Stimulated activated naive CD8-positive, alpha-beta T cell treated with anti-CD3 and anti-CD28 coated beads, Interleukin-15, amount 100 ng/mL, for 72 hours (primary cell): Measurements from ENCODE around the gene SEL1L3.

Source experiments
- ATAC-seq: fragments of 150-1000 bp; cut with Tn5 transposase; 2 replicates; pipeline ENCODE4 v1.10.0; 2021; ENCODE audit warnings: mild to moderate bottlenecking, moderate library complexity
- DNase-seq, 2 donors: peaks; one replicate each; pipeline ENCODE4 v3.0.0; 2021 to 2022
- H3K27ac Mint-ChIP-seq, 2 donors: one replicate each; pipeline ENCODE4 v1.8.0; 2022; ENCODE audit warnings: mild to moderate bottlenecking in 2 of 2, mixed read lengths in 2 of 2, moderate library complexity in 2 of 2
- H3K27me3 Mint-ChIP-seq: one replicate; pipeline ENCODE4 v1.8.0; 2022; ENCODE audit warnings: mixed read lengths
- H3K4me1 Mint-ChIP-seq: one replicate; pipeline ENCODE4 v1.8.0; 2022; ENCODE audit warnings: mild to moderate bottlenecking, mixed read lengths
- H3K4me3 Mint-ChIP-seq, 2 donors: one replicate each; pipeline ENCODE4 v1.8.0; 2022; ENCODE audit warnings: mild to moderate bottlenecking in 2 of 2, mixed read lengths in 2 of 2, moderate library complexity in 1 of 2
- H3K9me3 Mint-ChIP-seq, 2 donors: one replicate each; pipeline ENCODE4 v1.8.0; 2022; ENCODE audit warnings: mixed read lengths in 2 of 2

The SEL1L3 gene

DNA sequence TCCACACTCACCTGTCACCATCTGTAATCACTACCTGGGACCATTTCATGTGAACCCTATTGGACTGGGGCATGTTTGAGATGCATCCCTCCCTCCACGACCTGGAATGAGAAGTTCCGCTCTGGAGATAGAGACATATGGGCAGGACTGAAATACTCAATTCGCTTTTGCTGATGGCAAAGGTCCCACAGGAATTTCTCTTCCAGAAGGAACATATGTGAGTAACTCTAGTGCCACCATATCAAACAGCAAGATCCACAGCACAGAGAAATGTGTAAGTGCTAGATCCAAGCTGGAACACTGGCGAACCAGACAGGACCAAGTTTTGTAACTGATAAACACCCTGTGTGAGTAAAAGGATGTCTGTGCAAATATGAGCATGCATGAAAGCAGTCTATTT, 43.9 kb downstream of the SEL1L3 start:
- Mint-ChIP-seq H3K4me1 (no peaks in the 10 kb centered on the region), H3K9me3 (no peaks in the 10 kb centered on the region), H3K27me3 (no peaks in the 10 kb centered on the region), H3K27ac (no peak overlapping the region), H3K4me3 (no peak overlapping the region)
- no peak for ATAC-seq
- no peak for DNase-seq

DNA sequence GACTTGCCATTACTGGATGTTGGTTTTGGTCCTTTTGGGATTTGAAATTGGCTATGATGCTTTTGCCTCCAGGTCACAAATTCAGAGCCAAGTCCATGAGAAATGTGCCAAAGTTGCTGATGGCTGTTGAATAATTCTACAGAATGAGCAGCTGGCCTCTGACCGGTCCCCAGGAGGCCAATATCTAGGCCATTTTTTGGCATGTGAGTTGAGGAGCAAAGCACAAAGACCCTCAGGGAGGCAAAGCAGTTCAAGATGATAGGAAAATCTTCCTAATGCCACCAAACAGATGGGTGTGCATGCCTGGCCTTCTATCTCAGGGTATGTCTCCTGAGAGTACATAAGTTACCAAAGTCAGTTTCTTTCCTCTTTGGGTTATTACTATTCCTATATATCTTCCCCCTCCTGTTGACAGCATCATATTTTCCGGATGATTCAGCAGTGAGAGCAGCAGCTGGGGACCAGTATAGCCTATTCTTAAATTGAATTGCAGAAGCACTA, 44.4 kb downstream of the SEL1L3 start:
- H3K4me1 Mint-ChIP-seq = no peaks in the 10 kb centered on the region
- DNase-seq = no peak
- no peaks in the 10 kb centered on the region for H3K9me3 Mint-ChIP-seq
- H3K27ac Mint-ChIP-seq = no peak overlapping the region
- H3K4me3 Mint-ChIP-seq = no peak overlapping the region
- H3K27me3 Mint-ChIP-seq = no peaks in the 10 kb centered on the region
- no peak for ATAC-seq

DNA sequence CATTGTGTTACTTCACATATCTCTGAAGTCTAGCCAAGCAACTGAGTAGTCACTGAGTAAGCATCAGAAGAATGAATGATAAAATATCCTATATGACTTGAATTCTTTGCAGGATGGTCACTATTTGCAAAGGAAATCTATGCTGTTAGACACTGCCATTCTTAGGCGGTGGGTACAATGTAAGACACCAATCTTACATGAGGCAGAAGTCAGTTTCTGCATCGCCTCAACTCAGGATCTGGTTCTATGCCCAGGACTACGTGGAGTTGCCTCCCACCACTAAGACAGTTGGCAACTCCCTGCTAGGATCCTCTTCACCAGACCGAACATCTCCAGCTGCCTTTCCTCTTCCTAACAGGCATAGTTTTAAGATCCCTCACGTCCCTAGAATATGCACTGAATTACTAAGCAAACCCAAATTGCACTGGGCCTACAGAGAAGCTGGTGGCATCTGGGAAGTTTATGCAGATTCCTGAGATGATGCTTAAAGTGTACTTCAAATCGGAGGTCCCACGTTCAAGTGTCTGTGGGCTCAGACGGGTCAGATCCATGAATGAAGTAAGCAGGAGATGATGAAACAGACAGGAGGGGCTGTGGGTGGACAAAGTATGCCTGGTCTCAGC, 45.6 kb downstream of the SEL1L3 start:
- no peaks in the 10 kb centered on the region for H3K9me3 Mint-ChIP-seq
- DNase-seq (no peak), ATAC-seq (no peak)
- H3K27ac Mint-ChIP-seq = no peak overlapping the region
- no peaks in the 10 kb centered on the region for H3K4me1 Mint-ChIP-seq
- H3K27me3 Mint-ChIP-seq = no peaks in the 10 kb centered on the region
- H3K4me3 Mint-ChIP-seq = no peak overlapping the region

DNA sequence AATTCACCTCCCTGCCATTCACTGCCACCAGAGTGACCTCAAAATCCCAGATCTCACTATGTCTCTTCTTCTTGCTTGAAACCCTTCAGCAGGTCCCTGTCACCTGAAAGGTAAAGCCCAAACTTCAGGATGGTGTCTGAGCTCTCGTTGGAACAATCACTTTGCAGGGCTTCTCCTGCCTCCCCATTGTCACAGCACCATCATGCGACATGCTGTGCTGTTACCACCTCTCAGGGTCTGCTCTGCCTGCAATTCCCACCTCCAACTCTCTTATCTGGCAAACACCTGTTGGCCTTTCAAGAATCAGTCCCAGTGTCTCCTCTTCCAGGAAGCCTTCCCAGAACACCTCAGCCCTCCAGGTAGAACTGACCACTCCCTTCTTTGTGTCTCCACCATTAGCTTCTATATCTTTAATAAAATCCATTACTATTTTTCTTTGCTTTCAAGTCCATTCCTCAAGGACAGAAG, 46.2 kb downstream of the SEL1L3 start:
- no peak for DNase-seq
- Mint-ChIP-seq H3K27me3 (no peaks in the 10 kb centered on the region), H3K27ac (no peak overlapping the region), H3K9me3 (no peaks in the 10 kb centered on the region), H3K4me3 (no peak overlapping the region), H3K4me1 (no peaks in the 10 kb centered on the region)
- ATAC-seq = no peak

DNA sequence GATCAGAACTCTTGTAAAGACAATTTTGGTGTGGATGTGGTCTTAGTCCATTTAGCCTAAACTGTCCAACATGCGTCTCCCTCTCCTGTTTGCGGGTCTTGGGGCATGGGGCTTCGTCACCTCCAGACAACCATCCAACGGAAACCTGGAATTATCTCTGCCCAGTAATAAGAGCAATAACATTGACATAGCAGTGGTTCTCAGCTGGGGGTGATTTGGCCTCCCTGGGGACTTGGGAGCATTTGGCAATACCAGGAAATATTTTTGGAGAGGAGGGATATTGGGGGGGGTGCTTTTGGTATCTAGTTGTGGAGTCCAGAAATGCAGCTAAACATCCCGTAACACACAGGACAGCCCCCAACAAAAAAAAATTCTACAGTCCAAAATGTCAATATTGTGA, 47.2 kb downstream of the SEL1L3 start:
- Mint-ChIP-seq H3K4me3 (no peak overlapping the region), H3K4me1 (no peaks in the 10 kb centered on the region), H3K27me3 (no peaks in the 10 kb centered on the region), H3K27ac (no peak overlapping the region), H3K9me3 (no peaks in the 10 kb centered on the region)
- no peak for ATAC-seq
- no peak for DNase-seq

DNA sequence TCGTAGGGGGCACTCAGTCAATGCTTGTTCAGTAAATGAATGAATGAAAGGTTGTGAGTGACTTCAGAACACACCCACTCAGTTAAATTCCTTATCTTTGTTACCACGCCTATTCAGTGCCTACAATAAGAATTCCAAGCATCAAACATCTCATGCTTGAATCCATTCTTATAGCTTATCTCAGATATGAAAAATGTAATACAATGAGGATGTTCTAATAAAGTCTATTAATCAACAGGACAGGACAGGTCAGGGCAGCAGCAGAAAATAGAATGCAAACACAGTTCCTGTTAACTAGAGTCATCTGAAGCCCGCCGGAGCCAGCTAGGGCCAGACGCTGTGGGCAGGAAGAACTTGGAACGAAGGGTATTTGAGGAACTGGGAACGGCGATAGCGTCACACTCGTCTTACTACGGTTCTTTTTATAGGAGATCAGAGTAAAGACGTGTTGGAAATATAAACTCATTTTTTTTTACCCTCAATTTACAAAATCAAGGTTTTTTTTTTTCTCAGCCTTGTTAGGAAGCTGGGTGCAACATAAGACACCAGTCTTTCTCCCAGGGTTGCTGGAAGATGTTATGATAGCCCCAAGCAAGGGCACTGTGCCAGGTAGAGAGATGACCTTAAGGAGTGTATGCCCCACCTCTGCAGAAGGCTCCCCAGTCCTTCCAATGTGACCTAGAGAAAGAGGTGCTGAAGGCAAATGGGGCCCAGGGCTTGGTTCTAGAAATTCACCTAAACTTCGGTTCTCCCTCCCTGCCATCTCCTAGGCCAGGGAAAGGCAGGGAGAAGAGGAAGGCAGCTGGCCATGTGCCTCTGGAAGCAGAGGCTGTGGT, 48.3 kb downstream of the SEL1L3 start:
- ATAC-seq = no peak
- H3K4me1 Mint-ChIP-seq = no peaks in the 10 kb centered on the region
- no peak overlapping the region for H3K27ac Mint-ChIP-seq
- H3K27me3 Mint-ChIP-seq = no peaks in the 10 kb centered on the region
- H3K9me3 Mint-ChIP-seq = no peaks in the 10 kb centered on the region
- DNase-seq = no peak
- no peak overlapping the region for H3K4me3 Mint-ChIP-seq

DNA sequence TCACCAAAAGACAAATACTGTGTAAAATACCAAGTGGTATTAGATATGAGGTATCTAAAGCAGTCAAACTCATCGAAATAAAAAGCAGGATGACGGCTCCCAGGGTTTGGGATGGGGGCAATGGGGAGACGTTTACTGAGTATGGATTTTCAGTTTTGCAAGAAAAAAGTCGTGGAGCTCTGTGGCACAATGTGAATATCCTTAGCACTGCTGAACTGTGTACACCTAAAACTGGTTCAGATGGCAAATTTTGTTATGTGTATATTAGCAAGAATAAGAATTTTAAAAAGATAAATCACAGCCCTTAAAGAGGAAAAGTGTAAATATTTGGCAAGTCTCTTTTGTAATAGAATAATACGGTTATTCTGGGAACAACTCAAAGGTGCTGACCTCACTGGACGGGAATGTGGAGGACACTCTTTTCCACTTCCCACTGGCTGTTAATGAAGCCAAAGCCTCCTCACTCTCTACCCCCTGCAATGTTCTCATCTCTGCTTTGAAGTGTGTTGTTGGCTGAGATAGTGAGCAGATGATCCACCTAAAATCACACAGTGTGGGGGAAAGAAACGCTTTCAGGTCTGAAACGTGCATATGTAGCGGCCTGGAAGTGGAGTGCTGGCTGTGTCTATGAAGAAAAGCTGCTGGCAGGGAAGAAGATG, 49.2 kb downstream of the SEL1L3 start:
- no peaks in the 10 kb centered on the region for H3K4me1 Mint-ChIP-seq
- no peak overlapping the region for H3K27ac Mint-ChIP-seq
- H3K27me3 Mint-ChIP-seq = no peaks in the 10 kb centered on the region
- ATAC-seq (no peak), DNase-seq (no peak)
- H3K4me3 Mint-ChIP-seq = no peak overlapping the region
- no peaks in the 10 kb centered on the region for H3K9me3 Mint-ChIP-seq

DNA sequence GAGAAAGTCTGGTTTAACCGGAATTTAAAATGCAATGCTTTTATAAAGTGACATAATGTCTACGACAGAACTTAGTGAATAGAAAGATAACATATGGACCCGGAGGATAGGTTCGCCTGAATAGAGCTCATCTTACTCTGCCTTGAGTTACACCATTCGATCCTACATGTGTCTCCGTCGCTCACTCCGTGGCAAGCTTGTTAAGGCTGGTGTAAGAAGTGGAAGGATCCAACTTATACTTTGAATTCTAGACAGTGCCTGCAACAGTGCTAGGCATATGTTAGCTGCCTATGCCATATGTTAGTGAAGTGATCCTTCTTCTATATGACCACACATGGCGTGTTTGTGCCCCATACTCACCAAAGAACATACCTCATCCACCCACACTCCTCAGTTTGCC, 50.9 kb downstream of the SEL1L3 start:
- H3K4me3 Mint-ChIP-seq = no peak overlapping the region
- ATAC-seq (no peak), DNase-seq (no peak)
- H3K27ac Mint-ChIP-seq = no peak overlapping the region
- no peaks in the 10 kb centered on the region for H3K27me3 Mint-ChIP-seq
- H3K4me1 Mint-ChIP-seq = no peaks in the 10 kb centered on the region
- H3K9me3 Mint-ChIP-seq = no peaks in the 10 kb centered on the region

DNA sequence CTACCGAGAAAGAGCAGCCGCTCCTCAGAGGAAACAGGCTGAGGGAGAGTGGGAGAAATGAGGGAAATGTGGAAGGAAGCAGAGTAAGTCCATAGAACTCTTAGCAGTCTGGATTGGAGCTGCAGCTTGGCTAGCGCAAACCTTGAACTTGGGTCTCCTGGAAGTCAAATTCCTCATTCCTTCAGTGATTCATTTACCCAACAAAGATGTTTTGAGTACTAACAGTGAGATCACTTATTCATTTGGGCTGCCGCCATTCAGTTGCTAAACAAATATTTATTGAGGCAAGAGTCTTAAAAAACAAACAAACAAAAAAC, 51.5 kb downstream of the SEL1L3 start:
- H3K27me3 Mint-ChIP-seq = no peaks in the 10 kb centered on the region
- DNase-seq = no peak
- no peak overlapping the region for H3K27ac Mint-ChIP-seq
- no peak for ATAC-seq
- no peaks in the 10 kb centered on the region for H3K9me3 Mint-ChIP-seq
- H3K4me3 Mint-ChIP-seq = no peak overlapping the region
- H3K4me1 Mint-ChIP-seq = no peaks in the 10 kb centered on the region

DNA sequence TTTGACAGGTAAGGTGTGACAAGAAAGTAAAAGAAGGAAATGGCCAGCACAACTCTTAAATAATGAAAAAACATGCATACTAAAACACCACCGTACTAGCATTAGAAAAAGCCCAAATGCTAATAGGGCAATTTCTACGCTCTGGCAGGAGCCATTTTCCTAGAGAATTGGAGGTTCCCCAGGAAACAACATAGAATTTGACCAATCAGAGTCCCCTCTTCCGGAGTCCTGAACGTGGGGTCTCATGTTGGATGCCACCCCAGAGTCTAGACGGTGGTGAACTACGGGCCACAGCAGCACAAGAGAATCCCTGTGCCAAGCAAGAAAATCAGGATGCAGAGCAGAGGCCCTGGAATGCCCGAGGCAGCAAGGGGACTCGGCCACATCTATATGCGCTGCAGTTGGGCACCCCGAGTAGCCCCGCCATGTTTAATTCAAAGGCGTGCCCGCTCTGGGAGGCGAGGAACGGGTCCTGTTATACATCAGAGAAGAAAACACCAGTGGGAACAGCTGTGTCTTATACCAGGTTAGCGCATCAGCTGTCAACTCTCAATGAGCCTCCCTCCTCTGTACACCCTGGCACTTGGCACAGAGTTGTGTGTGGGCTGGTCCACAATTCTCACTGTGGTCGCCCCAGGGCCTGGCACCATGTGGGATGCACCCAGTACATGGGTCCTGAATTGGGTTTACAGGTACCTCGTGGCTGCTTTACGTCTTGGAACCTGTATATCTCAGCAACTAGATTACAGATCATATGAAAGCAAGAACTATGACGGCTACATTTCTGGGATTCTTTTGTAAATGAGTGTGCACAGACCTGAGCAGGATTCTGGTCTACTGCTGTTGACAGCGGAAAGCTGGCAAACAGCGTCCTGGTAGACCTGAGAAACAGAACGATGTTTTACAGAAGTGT, 52.1 kb downstream of the SEL1L3 start:
- no peak for DNase-seq
- Mint-ChIP-seq H3K4me1 (no peaks in the 10 kb centered on the region), H3K27me3 (no peaks in the 10 kb centered on the region), H3K4me3 (no peak overlapping the region), H3K27ac (no peak overlapping the region), H3K9me3 (no peaks in the 10 kb centered on the region)
- no peak for ATAC-seq

DNA sequence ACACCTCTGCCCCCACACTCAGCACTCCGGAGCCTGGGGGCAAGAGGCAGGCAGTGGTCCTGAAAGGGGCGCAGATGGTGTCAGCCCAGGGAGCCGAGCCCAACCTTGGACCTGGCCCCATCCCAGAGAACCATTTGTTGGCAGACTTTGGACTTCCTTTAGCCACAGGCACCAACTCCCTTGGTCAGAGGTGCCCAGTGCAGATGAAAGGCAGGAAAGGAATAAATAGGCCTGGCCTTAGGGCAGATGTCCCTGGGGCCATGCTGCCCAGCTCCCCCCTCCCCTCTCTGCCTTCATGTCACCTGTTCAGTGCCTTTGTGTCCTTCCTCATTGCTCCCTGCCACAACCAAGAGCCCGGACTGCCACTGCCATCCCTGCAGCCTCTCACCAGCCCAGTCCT, 52.8 kb downstream of the SEL1L3 start:
- Mint-ChIP-seq H3K4me1 (no peaks in the 10 kb centered on the region), H3K27me3 (no peaks in the 10 kb centered on the region), H3K4me3 (no peak overlapping the region), H3K27ac (no peak overlapping the region), H3K9me3 (no peaks in the 10 kb centered on the region)
- ATAC-seq (no peak), DNase-seq (no peak)

DNA sequence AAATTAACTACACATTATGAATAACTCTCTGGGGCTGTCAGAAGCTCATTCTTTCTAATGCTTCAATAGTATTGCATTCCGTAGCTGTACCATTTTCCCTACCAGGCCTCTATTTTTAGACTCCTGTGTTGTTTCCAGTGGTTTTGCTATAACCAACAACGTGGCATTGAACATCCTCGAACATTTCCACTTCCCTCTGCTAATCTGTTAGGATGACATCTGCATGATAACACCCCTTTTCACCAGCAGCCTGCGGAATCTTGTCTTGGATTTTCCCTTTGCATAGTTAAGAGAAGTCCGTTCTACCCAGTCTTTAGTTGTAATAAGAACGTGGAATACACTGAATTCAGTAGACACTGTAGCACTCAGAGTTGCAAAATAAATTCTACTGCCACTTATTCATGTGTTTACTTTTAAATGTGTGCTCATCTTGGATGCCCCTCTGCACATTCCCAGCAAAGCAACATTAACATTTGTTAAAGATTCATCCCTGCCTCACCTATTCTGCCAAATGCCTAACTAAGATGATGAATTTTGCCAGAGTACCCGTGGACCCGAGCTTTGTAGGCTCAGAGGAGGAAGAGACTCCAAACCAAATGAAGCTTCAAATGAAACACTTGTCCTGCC, 55.6 kb downstream of the SEL1L3 start:
- H3K27ac Mint-ChIP-seq = no peak overlapping the region
- H3K9me3 Mint-ChIP-seq = no peaks in the 10 kb centered on the region
- no peak for ATAC-seq
- no peaks in the 10 kb centered on the region for H3K27me3 Mint-ChIP-seq
- H3K4me3 Mint-ChIP-seq = no peak overlapping the region
- no peaks in the 10 kb centered on the region for H3K4me1 Mint-ChIP-seq
- no peak for DNase-seq

DNA sequence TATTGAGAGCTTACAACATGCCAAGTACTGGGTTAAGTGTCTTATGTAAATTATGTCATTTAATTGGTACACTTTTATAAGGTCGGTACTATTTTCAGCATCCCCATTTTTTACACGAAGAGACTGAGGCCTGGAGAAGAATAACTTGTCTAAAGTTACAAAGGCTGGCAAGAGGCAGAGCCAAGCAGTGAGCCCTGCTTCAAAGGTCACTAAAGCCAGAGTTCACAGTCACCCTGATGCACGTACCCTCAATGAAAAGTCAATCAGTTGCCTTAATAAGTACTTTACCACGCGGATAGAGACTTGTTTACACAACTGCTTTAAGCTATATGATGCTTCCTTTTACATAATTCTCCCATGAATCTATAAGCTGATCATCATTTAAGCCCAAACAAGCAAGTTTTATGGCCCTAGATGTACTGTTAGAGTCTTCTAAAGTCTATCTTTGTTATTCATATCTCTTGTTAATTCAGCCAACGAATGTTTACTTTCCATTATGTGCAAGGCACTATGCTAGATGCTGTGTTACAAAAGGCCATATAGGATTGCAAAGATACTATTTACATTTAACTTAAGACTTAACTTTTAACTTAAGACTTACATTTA, 57.4 kb downstream of the SEL1L3 start:
- ATAC-seq = no peak
- H3K4me3 Mint-ChIP-seq = no peak overlapping the region
- no peak overlapping the region for H3K27ac Mint-ChIP-seq
- no peaks in the 10 kb centered on the region for H3K27me3 Mint-ChIP-seq
- no peaks in the 10 kb centered on the region for H3K9me3 Mint-ChIP-seq
- H3K4me1 Mint-ChIP-seq = no peaks in the 10 kb centered on the region
- no peak for DNase-seq

DNA sequence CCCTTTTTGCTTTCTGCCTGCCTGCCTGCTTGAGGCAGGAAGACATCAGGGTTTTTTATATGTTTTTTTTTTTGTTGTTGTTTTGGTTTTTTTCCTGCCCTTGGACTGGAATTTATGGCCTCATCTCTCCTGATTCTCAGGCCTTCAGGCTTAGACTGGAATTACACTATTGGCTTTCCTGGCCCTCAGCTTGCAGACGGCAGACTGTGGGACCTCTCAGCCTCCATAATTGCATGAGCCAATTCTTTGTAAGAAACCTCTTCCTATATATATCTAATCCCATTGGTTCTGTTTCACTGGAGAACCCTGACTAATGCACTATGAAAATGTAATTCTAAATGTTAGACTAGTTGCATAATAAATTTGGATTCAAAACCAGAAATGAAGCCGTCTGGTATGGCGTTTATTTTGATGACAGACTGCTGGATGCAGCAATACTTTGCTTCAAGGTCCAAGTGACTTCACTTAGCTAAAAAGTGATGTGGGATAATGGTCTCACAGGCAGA, 59.0 kb downstream of the SEL1L3 start:
- Mint-ChIP-seq H3K4me1 (no peaks in the 10 kb centered on the region), H3K4me3 (no peak overlapping the region), H3K27ac (no peak overlapping the region), H3K27me3 (no peaks in the 10 kb centered on the region), H3K9me3 (no peaks in the 10 kb centered on the region)
- ATAC-seq (no peak), DNase-seq (no peak)

DNA sequence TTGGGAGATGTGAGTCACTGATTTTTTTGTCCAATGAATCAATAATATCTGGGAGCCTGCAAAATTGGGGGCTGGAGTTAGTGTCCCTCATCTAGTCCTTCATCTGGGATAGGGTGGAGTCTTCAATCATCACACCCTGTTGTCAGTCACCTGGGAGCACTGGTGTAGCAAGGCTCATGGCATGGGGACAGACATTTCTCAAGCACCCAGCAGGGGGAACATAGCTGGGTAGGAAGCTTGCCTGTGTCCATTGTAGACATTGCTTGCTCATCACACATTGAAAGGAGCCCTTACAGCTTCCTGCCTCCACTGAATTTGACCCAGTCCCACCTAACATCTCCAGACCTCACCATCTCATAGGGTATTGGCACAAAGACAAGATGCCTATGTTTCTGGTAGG, 61.2 kb downstream of the SEL1L3 start:
- Mint-ChIP-seq H3K27me3 (no peaks in the 10 kb centered on the region), H3K4me1 (no peaks in the 10 kb centered on the region), H3K4me3 (no peak overlapping the region), H3K27ac (no peak overlapping the region), H3K9me3 (no peaks in the 10 kb centered on the region)
- ATAC-seq (no peak), DNase-seq (no peak)
